SK-N-SH (cell line): ENCODE results near the gene LENG9. TPM values are rescaled to one million over a fixed set of nuclear protein-coding genes. Genes with fewer than 3 reads are reported as not detected.

Experiments
- CTCF ChIA-PET: fragments of 300-600, 350-600 bp; formaldehyde crosslinking; extraction: SDS; loops from one replicate; lab custom pipeline; 2021; lab: Yijun Ruan, JAX
- POLR2A ChIA-PET: fragments of 350-600 bp; sonication (Branson Sonifier 250); formaldehyde crosslinking; extraction: SDS; loops from one replicate; lab custom pipeline; 2020; ENCODE audit warnings: antibody characterized with exemption, inconsistent platforms; lab: Yijun Ruan, JAX
- DNase-seq: peaks from one replicate; pipeline ENCODE4 v3.0.0; 2012
- H2AFZ ChIP-seq: fragments of 200-600 bp; sonication (generic); 2 replicates; pipeline ENCODE4 v1.8.1; 2016; ENCODE audit warnings: antibody characterized with exemption, mild to moderate bottlenecking, low read depth
- H3F3A ChIP-seq: fragments of 200-600 bp; sonication (generic); replicated peaks from 2 replicates; pipeline ENCODE3; 2016; ENCODE audit warnings: antibody characterized with exemption, mild to moderate bottlenecking; ENCODE audit not compliant: insufficient read depth
- H3K27ac ChIP-seq, 2 experiments: fragments of 200-500 bp in 1 of 2; fragments of 200-600 bp in 1 of 2; sonication (Bioruptor generic) in 1 of 2; sonication (generic), shearing (Covaris generic) in 1 of 2; 2 replicates each; pipeline versions ENCODE4 v1.5.1 to v1.6.1; 2014 to 2016; ENCODE audit warnings: low read depth in 2 of 2, inconsistent platforms in 1 of 2, low read length in 1 of 2, mild to moderate bottlenecking in 1 of 2, mixed read lengths in 1 of 2
- H3K27me3 ChIP-seq: fragments of 200-600 bp; sonication (generic), shearing (Covaris generic); 2 replicates; pipeline ENCODE4 v1.6.1; 2016; ENCODE audit warnings: mixed run types; ENCODE audit not compliant: insufficient read depth
- H3K36me3 ChIP-seq, 2 experiments: fragments of 200-500 bp in 1 of 2; fragments of 200-600 bp in 1 of 2; sonication (Bioruptor generic) in 1 of 2; sonication (generic) in 1 of 2; replicated peaks in 1 of 2; 2 replicates each; pipeline versions ENCODE3 to v1.5.1; 2014 to 2016; ENCODE audit warnings: low read length in 1 of 2, mild to moderate bottlenecking in 1 of 2; ENCODE audit not compliant: insufficient read depth in 2 of 2, control insufficient read depth in 1 of 2
- H3K4me1 ChIP-seq, 2 experiments: fragments of 200-500 bp in 1 of 2; fragments of 200-600 bp in 1 of 2; sonication (Bioruptor generic) in 1 of 2; sonication (generic), shearing (Covaris generic) in 1 of 2; 2 replicates each; pipeline versions ENCODE4 v1.5.1 to v1.6.1; 2014 to 2016; ENCODE audit warnings: low read depth in 1 of 2, low read length in 1 of 2, mixed run types in 1 of 2; ENCODE audit not compliant: insufficient read depth in 2 of 2, control insufficient read depth in 1 of 2
- H3K4me2 ChIP-seq: fragments of 200-600 bp; sonication (generic), shearing (Covaris generic); 2 replicates; pipeline ENCODE4 v1.6.1; 2017; ENCODE audit warnings: mixed run types
- H3K4me3 ChIP-seq, 2 experiments: fragments of 200-500 bp in 1 of 2; fragments of 200-600 bp in 1 of 2; sonication (Bioruptor generic) in 1 of 2; sonication (generic), shearing (Covaris generic) in 1 of 2; 2 replicates each; pipeline versions ENCODE4 v1.5.1 to v1.8.1; 2014 to 2016; ENCODE audit warnings: low read depth in 2 of 2, inconsistent platforms in 1 of 2, low read length in 1 of 2, mild to moderate bottlenecking in 1 of 2, mixed read lengths in 1 of 2, moderate library complexity in 1 of 2
- H3K79me2 ChIP-seq: fragments of 200-600 bp; sonication (generic); 2 replicates; pipeline ENCODE4 v1.8.1; 2017; ENCODE audit warnings: mild to moderate bottlenecking; ENCODE audit not compliant: insufficient read depth
- H3K9ac ChIP-seq: fragments of 200-600 bp; sonication (generic); 2 replicates; pipeline ENCODE4 v1.6.1; 2017; ENCODE audit warnings: mixed run types
- H3K9me2 ChIP-seq: fragments of 200-600 bp; sonication (generic); 2 replicates; pipeline ENCODE4 v1.6.1; 2017; ENCODE audit warnings: mixed run types
- H3K9me3 ChIP-seq: fragments of 200-600 bp; sonication (generic); 2 replicates; pipeline ENCODE4 v1.6.1; 2017; ENCODE audit warnings: mixed run types, mild to moderate bottlenecking, moderate library complexity
- H4K20me1 ChIP-seq: fragments of 200-600 bp; sonication (generic); 2 replicates; pipeline ENCODE4 v1.6.1; 2017; ENCODE audit warnings: mild to moderate bottlenecking, mixed run types; ENCODE audit not compliant: insufficient read depth
- CHD2 ChIP-seq: fragments of 150-350 bp; IDR thresholded peaks from 2 replicates; pipeline ENCODE4 v1.6.1; 2018; ENCODE audit warnings: low read length; ENCODE audit not compliant: partially characterized antibody
- ELF1 ChIP-seq: IDR thresholded peaks from 2 replicates; pipeline ENCODE4 v1.4.0; 2012
- EP300 ChIP-seq, 2 experiments: IDR thresholded peaks; 2 replicates each; pipeline versions ENCODE4 v1.4.0 to v1.6.1; 2012; ENCODE audit warnings: borderline replicate concordance in 1 of 2, low read depth in 1 of 2, low read length in 1 of 2
- EZH2phosphoT487 ChIP-seq: fragments of 200-600 bp; sonication (generic); IDR thresholded peaks from 2 replicates; pipeline ENCODE4 v1.6.1; 2017; ENCODE audit warnings: low read depth, mixed run types, mild to moderate bottlenecking, antibody characterized with exemption, moderate library complexity, borderline replicate concordance
- FOXJ3 ChIP-seq: sonication (generic); formaldehyde crosslinking; IDR thresholded peaks from 2 replicates; pipeline ENCODE4 v1.5.1; 2020; ENCODE audit warnings: mild to moderate bottlenecking, missing genetic modification reagents
- FOXM1 ChIP-seq: IDR thresholded peaks from 2 replicates; pipeline ENCODE4 v1.4.0; 2012; ENCODE audit warnings: low read depth, mild to moderate bottlenecking
- GATA2 ChIP-seq: sonication (generic); formaldehyde crosslinking; IDR thresholded peaks from 2 replicates; pipeline ENCODE4 v1.5.0; 2020; ENCODE audit warnings: mild to moderate bottlenecking, missing genetic modification reagents
- IRF3 ChIP-seq: fragments of 150-350 bp; IDR thresholded peaks from 2 replicates; pipeline ENCODE4 v1.6.1; 2016; ENCODE audit warnings: mild to moderate bottlenecking, low read depth, low read length
- JUND ChIP-seq: IDR thresholded peaks from 2 replicates; pipeline ENCODE4 v1.4.0; 2012
- MXI1 ChIP-seq: IDR thresholded peaks from 2 replicates; pipeline ENCODE4 v1.6.1; 2012; ENCODE audit warnings: mild to moderate bottlenecking, low read depth, low read length, improper control_type of control experiment
- NFIC ChIP-seq: IDR thresholded peaks from 2 replicates; pipeline ENCODE4 v1.4.0; 2012; ENCODE audit warnings: borderline replicate concordance
- NRF1 ChIP-seq: IDR thresholded peaks from 2 replicates; pipeline ENCODE4 v1.6.1; 2012; ENCODE audit warnings: low read depth, mild to moderate bottlenecking, low read length
- RAD21 ChIP-seq: IDR thresholded peaks from 2 replicates; pipeline ENCODE4 v1.6.1; 2012; ENCODE audit warnings: mild to moderate bottlenecking, low read length
- RFX5 ChIP-seq: IDR thresholded peaks from 2 replicates; pipeline ENCODE4 v1.6.1; 2012; ENCODE audit warnings: mild to moderate bottlenecking, improper control_type of control experiment, low read length
- RXRA ChIP-seq: IDR thresholded peaks from 2 replicates; pipeline ENCODE4 v1.4.0; 2012; ENCODE audit warnings: low read depth, mild to moderate bottlenecking, borderline replicate concordance
- SIN3A ChIP-seq: IDR thresholded peaks from 2 replicates; pipeline ENCODE4 v1.6.1; 2012; ENCODE audit warnings: low read depth, mild to moderate bottlenecking, low read length, moderate library complexity, borderline replicate concordance
- SMC3 ChIP-seq: IDR thresholded peaks from 2 replicates; pipeline ENCODE4 v1.6.1; 2012; ENCODE audit warnings: low read depth, low read length, improper control_type of control experiment
- TAF1 ChIP-seq: IDR thresholded peaks from 2 replicates; pipeline ENCODE4 v1.6.1; 2012; ENCODE audit warnings: low read depth, mild to moderate bottlenecking, low read length, moderate library complexity, borderline replicate concordance
- TCF12 ChIP-seq: IDR thresholded peaks from 2 replicates; pipeline ENCODE4 v1.4.0; 2012
- TEAD4 ChIP-seq: IDR thresholded peaks from 2 replicates; pipeline ENCODE4 v1.4.0; 2012; ENCODE audit warnings: mild to moderate bottlenecking, borderline replicate concordance; ENCODE audit not compliant: insufficient read depth
- YY1 ChIP-seq: IDR thresholded peaks from 2 replicates; pipeline ENCODE4 v1.4.0; 2012; ENCODE audit warnings: low read depth, mild to moderate bottlenecking
- ZBTB33 ChIP-seq: IDR thresholded peaks from 2 replicates; pipeline ENCODE4 v1.4.0; 2012; ENCODE audit warnings: low read depth, borderline replicate concordance
- WGBS: methylation state at CpG from one replicate; pipeline ENCODE4 v1.1.6; 2017; ENCODE audit warnings: low lambda C conversion rate; 5-methylcytosine and 5-hydroxymethylcytosine counted together
- polyA plus RNA-seq, 3 experiments: library from polyadenylated mRNA; depleted of rRNA; stranded (reverse); fragments of >200 nt; gene quantifications; 2 replicates each; pipeline ENCODE4 v1.2.3, GENCODE V29; 2012
- TF ChIP-seq, protein P1 (sequence below): IDR thresholded peaks from 2 replicates; pipeline ENCODE4 v1.6.1; 2012; ENCODE audit warnings: mild to moderate bottlenecking, low read depth, low read length, moderate library complexity
- TF ChIP-seq, protein P2 (sequence below): IDR thresholded peaks from 2 replicates; pipeline ENCODE4 v1.4.0; 2012; ENCODE audit warnings: low read depth, borderline replicate concordance
- TF ChIP-seq, protein P3 (sequence below): IDR thresholded peaks from 2 replicates; pipeline ENCODE4; 2012
- TF ChIP-seq, protein P4 (sequence below): IDR thresholded peaks from 2 replicates; pipeline ENCODE4 v1.4.0; 2012; ENCODE audit warnings: low read depth

The LENG9 gene
- 0.20 and 0.21 TPM in 2 replicates for polyA plus RNA-seq (2012; rRNA removed)
- polyA plus RNA-seq (2012; cell fraction: cytosol; rRNA removed) = 0.08 and 0.18 TPM in 2 replicates
- 0.22 and 0.26 TPM in 2 replicates for polyA plus RNA-seq (2012; cell fraction: nucleus; rRNA removed)

DNA sequence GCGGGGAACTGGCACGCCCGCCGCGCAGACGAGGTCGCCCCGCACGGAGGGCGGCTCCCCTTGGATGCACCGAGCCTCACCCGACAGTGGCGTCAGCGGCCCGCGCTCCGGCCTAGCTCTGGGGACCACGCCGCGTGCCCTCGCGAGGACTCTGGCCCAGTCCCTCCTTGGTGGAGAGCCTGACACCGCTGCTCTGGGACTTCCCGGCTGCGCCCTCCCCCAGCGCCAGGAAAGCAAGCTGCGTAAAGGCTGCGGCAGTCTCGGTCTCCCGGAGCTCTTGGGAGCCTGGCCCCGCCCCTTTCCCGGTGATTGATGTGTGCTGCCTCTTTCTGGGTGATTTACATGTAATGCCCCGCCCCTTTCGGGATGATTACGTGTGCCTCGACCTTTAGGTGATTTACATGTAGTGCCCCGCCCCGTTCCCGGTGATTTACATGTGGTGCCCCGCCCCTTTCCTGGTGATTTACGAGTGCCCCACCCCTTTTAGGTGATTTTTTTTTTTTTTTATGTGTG lies at the start of gene LENG9:
TSS of gene LENG9 (minus strand) at position 248 of the 513 bp plus-strand sequence. CDS start 252 bp downstream, outside the sequence.
- 20% methylated on average over 26 of the region's 41 CpGs for WGBS
- no peaks in the 10 kb centered on the region for H3K27me3 ChIP-seq
- no peaks in the 10 kb centered on the region for H3K79me2 ChIP-seq
- H2AFZ ChIP-seq = peak within 1 kb of the TSS; percentile 86; the same call in 1 of the 2 replicates
- H3K27ac ChIP-seq = peak within 1 kb of the TSS; percentile 65 to 67
- no peaks in the 10 kb centered on the region for H3K9me2 ChIP-seq
- H4K20me1 ChIP-seq = peaks cover 22% of the 10 kb centered on the region
- H3K9ac ChIP-seq = peak within 1 kb of the TSS; percentile 67
- H3K4me2 ChIP-seq = peak within 1 kb of the TSS; percentile 92
- TF ChIP-seq, protein P1, sequence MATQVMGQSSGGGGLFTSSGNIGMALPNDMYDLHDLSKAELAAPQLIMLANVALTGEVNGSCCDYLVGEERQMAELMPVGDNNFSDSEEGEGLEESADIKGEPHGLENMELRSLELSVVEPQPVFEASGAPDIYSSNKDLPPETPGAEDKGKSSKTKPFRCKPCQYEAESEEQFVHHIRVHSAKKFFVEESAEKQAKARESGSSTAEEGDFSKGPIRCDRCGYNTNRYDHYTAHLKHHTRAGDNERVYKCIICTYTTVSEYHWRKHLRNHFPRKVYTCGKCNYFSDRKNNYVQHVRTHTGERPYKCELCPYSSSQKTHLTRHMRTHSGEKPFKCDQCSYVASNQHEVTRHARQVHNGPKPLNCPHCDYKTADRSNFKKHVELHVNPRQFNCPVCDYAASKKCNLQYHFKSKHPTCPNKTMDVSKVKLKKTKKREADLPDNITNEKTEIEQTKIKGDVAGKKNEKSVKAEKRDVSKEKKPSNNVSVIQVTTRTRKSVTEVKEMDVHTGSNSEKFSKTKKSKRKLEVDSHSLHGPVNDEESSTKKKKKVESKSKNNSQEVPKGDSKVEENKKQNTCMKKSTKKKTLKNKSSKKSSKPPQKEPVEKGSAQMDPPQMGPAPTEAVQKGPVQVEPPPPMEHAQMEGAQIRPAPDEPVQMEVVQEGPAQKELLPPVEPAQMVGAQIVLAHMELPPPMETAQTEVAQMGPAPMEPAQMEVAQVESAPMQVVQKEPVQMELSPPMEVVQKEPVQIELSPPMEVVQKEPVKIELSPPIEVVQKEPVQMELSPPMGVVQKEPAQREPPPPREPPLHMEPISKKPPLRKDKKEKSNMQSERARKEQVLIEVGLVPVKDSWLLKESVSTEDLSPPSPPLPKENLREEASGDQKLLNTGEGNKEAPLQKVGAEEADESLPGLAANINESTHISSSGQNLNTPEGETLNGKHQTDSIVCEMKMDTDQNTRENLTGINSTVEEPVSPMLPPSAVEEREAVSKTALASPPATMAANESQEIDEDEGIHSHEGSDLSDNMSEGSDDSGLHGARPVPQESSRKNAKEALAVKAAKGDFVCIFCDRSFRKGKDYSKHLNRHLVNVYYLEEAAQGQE = no peak
- no peak for TF ChIP-seq RFX5
- no peak for TF ChIP-seq SIN3A
- TF ChIP-seq NRF1 = peak; percentile 10; the same call in 1 of the 2 replicates
- no peak for TF ChIP-seq JUND
- no peak for TF ChIP-seq MXI1
- TF ChIP-seq TEAD4 = no peak
- no peak for TF ChIP-seq NFIC
- no peak for TF ChIP-seq ZBTB33
- no peak for TF ChIP-seq EZH2phosphoT487
- TF ChIP-seq GATA2 = no peak
- no peak for TF ChIP-seq IRF3
- TF ChIP-seq, protein P2, sequence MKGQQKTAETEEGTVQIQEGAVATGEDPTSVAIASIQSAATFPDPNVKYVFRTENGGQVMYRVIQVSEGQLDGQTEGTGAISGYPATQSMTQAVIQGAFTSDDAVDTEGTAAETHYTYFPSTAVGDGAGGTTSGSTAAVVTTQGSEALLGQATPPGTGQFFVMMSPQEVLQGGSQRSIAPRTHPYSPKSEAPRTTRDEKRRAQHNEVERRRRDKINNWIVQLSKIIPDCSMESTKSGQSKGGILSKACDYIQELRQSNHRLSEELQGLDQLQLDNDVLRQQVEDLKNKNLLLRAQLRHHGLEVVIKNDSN = no peak
- TF ChIP-seq, protein P3, sequence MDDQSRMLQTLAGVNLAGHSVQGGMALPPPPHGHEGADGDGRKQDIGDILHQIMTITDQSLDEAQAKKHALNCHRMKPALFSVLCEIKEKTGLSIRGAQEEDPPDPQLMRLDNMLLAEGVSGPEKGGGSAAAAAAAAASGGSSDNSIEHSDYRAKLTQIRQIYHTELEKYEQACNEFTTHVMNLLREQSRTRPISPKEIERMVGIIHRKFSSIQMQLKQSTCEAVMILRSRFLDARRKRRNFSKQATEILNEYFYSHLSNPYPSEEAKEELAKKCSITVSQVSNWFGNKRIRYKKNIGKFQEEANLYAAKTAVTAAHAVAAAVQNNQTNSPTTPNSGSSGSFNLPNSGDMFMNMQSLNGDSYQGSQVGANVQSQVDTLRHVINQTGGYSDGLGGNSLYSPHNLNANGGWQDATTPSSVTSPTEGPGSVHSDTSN = peak; percentile 65; the same call in 1 of the 2 replicates
- TF ChIP-seq, protein P4, sequence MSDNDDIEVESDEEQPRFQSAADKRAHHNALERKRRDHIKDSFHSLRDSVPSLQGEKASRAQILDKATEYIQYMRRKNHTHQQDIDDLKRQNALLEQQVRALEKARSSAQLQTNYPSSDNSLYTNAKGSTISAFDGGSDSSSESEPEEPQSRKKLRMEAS = peak; percentile 61
- no peak for TF ChIP-seq TAF1
- no peak for TF ChIP-seq TCF12
- TF ChIP-seq ELF1 = no peak
- no peak for TF ChIP-seq YY1
- no peak for TF ChIP-seq SMC3
- TF ChIP-seq FOXM1 = no peak
- peak; percentile 48 for TF ChIP-seq CHD2
- no peak for TF ChIP-seq EP300 (IDR thresholded peaks at IDR 0.05; ENCODE audit: borderline replicate concordance in 1 of 2, low read depth in 1 of 2, low read length in 1 of 2)
- TF ChIP-seq FOXJ3 (CRISPR knock-in tag) = no peak
- no peak for TF ChIP-seq RXRA
- no peak for TF ChIP-seq RAD21
- CTCF ChIA-PET = interaction anchor here (1.1 kb wide), 1 partner anchor 17 kb away, joined by 4 read pairs; no protein-coding TSS in a partner anchor
- H3K9me3 ChIP-seq = no peaks in the 10 kb centered on the region
- H3F3A ChIP-seq = peaks cover 27% of the 10 kb centered on the region
- peak within 1 kb of the TSS; percentile 63 to 77 for H3K4me3 ChIP-seq
- DNase-seq = peak; percentile 88
- POLR2A ChIA-PET = interaction anchor here (1.0 to 4.5 kb wide), 2 partner anchors 10 to 15 kb away, joined by 4 to 24 read pairs; partner anchors contain the start of gene LENG8
- peaks cover 0 to 17% of the 10 kb centered on the region in 2 experiments; a peak in 1 of 4 replicates for H3K4me1 ChIP-seq
- H3K36me3 ChIP-seq = peaks cover 6 to 32% of the 10 kb centered on the region in 2 experiments
